Erythroblast (primary cell): Measurements from ENCODE around the gene ZNF283.

Source experiments
- GATA1 ChIP-seq: IDR thresholded peaks from 2 replicates; pipeline ENCODE4 v1.6.1; 2011; ENCODE audit warnings: low read depth, mild to moderate bottlenecking, control low read depth, low read length, moderate library complexity
- POLR2A ChIP-seq: IDR thresholded peaks from 2 replicates; pipeline ENCODE4 v1.6.1; 2011; ENCODE audit warnings: mild to moderate bottlenecking, low read length

GRCh38 chr19:43858174-43858573 is 31.1 kb downstream of the ZNF283 start:
- no peak for TF ChIP-seq POLR2A
- no peak for TF ChIP-seq GATA1
